22Rv1 (cell line): ENCODE measurements around the gene CFAP206.

Source experiments
- ZFX ChIP-seq: fragments of 450-650 bp; IDR thresholded peaks from 2 replicates; pipeline ENCODE4 v1.6.1; 2017; ENCODE audit warnings: antibody characterized with exemption, borderline replicate concordance
- TF ChIP-seq, protein P1 (sequence below): fragments of 450-650 bp; IDR thresholded peaks from 2 replicates; pipeline ENCODE4 v1.5.1; 2017; ENCODE audit warnings: mild to moderate bottlenecking

DNA sequence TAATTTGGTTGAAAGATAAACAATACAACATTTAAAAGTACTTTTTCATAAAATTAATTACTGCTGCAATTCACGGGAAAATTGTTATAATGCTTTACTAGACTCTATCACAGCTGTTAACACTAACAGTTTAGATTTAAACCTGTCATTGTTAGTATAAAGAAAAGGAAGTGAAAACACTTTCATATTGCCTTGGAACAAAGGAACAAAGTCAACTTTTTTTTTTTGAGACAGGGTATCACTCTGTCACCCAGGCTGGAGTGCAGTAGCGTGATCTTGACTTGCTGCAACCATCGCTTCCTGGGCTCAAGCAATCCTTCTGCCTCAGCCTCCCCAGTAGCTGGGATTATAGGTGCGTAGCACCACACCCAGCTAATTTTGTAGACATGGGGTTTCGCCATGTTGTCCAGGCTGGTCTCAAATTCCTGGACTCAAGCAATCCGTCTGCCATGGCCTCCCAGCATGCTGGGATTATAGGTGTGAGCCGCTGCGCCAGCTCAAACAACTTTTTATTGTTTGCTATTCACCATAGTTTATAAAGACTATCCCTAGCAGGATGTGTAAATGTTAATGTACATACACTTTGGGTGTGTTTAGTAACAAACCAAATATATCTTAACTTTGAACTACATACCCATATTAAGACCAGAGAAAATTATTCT, 87.1 kb downstream of the CFAP206 start:
- TF ChIP-seq, protein P1, sequence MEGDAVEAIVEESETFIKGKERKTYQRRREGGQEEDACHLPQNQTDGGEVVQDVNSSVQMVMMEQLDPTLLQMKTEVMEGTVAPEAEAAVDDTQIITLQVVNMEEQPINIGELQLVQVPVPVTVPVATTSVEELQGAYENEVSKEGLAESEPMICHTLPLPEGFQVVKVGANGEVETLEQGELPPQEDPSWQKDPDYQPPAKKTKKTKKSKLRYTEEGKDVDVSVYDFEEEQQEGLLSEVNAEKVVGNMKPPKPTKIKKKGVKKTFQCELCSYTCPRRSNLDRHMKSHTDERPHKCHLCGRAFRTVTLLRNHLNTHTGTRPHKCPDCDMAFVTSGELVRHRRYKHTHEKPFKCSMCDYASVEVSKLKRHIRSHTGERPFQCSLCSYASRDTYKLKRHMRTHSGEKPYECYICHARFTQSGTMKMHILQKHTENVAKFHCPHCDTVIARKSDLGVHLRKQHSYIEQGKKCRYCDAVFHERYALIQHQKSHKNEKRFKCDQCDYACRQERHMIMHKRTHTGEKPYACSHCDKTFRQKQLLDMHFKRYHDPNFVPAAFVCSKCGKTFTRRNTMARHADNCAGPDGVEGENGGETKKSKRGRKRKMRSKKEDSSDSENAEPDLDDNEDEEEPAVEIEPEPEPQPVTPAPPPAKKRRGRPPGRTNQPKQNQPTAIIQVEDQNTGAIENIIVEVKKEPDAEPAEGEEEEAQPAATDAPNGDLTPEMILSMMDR = no peak
- TF ChIP-seq ZFX = no peak
